HG03097 (cell line): Measurements from ENCODE around the gene PKIB.
A peak's percentile ranks its signal among the peaks of the same experiment; 100 is the strongest.

Experiments used
- ATAC-seq: cut with Tn5 transposase; IDR thresholded peaks from one replicate; pipeline ENCODE4 v1.9.1; 2021; ENCODE audit not compliant: unreplicated experiment, low FRiP score

PKIB gene

DNA sequence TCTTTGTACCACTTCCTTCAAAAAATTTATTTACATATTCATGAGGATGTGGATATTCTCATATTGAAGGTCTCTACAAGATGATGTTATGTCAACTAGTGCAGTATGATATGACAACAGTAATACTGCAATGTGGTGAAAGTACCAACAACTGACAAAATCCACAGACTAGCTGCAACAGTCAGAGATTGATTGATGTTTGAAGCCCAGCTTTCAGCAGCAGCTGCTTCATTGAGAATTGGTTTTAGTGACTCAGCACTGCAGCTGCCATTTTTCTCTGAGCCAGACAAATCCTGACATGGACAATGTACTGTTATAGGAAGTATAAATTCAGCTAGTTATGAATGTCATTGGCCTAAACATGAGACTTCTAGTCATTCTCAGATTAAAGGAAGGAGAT is 53.8 kb downstream of the PKIB start:
- no peak for ATAC-seq

DNA sequence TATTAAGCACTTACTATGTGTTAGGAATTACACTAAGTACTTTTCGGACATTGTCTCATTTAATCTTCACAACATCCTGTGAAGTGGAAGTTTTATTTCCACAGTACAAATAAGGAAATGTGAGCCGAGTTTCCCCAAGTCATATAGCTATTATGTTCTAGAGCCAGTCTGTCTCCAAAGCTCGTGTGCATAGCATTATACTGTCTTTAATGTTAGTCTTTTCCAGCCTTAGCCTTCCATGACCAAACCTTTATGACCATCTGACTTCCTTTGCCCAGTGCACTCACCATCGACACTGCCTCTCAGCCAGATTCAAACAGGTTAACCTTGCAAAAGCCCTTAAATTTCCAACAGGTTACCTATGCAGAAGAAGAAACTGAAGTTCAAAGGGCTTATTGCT is 55.7 kb downstream of the PKIB start:
- no peak for ATAC-seq

DNA sequence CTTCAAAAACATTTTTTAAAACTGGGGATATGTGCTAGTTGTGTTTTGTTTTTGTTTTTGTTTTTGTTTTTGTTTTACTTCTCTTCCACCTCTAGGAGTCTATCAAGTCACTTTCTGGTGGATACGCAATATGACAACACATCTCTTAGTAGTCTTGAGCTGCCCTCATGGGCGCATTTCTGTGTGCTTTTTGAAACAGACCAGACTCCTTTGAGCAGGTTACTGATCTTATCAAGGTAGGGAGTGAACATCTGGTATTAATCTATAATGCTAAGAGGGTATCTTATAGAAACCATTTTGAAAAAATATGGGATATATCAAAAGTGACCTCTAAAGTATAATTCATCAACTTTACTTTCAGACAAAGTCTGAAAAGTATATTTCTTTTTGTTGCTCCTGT is 56.2 kb downstream of the PKIB start:
- ATAC-seq = no peak

DNA sequence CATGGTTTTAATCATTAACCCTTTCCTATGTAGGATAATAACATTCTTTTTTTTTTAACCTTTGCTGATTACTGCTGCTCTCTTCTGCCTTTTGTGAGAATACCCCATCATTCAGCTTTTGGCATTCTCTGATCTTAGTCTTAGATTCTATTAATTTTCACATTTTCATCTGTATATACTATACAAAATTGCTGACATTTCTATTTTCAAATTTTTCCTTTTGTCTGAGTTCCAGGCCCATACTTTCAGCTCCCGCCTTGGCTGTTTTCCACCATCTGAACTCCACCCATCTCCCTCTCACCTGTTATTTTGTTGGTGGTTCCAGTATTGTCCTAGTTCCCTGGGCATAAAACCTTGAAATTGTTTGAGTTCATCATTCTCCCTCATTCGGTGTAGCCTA is 59.2 kb downstream of the PKIB start:
- ATAC-seq = no peak

DNA sequence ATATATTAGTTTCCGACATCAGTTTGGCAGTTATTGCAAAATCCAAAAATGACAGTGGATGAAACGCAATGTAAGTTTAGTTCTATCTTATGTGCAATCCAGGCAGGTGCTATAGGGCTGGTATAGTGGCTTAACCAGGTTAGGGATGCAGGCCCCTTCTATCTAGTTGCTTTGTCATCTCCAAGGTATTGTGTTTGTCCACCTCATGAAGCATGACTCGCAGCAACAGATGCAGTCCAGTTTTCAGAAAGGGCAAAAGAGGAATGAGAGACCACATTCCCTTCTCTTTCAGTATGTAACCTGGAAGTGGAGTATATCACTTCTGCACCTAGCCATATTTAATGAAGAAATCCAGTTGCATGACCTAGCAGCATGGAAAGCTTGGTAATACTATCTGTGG is 59.7 kb downstream of the PKIB start:
- ATAC-seq = no peak

DNA sequence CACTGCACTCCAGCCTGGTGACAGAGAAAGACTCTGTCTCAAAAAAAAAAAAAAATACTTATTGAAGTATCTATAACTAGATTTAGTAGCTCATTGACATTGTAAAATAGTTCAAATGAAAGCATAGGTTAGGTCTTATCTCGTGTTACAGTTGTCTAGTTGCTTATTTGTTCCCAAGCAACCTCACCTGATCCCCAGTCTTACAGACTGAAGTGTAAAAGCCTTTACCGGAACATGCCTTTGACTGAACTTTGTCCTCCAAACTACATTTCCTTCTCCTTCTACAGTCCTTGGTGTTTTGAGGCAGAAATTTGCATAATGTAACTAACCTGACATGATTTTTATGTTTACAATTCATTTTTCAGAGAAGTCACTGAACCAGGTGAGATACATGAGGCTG is 61.0 kb downstream of the PKIB start:
- no peak for ATAC-seq

DNA sequence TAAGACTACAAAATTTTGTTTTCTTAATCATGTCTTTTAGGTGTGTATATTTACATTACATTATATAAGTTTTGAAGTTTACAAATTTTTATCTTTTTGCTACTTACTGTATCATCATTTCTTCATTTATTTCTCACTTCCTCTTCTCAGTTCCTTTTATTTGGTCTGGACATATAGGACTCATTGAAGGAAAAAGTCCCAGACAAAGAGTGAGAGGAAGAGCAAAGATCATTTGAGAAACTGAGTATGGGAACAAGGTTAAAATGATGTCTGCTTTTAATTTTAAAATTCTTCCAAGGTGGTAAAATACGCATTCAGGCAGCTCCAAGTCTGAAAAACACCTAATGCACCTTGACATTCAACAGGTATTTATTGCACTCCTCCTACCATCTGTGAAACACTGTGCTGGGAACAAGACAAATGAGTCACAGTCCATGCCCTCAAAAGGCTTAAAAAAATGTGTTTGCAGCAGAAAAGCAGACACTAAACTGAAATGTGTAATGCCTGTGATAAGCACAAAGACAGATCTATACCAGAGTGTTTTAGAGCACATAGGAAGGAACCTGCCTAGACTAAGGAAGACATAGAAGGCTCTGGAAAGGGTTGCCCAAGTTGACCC is 63.2 kb downstream of the PKIB start:
- no peak for ATAC-seq

DNA sequence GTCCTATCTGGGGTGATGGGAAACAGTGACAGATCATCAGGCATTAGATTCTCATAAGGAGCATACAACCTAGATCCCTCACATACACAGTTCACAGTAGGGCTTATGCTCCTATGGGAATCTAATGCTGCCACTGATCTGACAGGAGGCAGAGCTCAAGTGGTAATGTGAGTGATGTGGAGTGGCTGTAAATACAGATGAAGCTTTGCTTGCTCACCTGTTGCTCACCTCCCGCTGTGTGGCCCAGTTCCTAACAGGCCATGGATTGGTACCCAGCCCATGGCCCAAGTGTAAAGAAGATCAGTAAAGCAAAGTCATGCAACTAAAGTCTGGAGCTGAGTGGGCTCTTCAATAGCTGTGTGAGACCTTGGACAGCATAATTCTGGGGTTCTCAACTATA is 65.9 kb downstream of the PKIB start:
- ATAC-seq = no peak

DNA sequence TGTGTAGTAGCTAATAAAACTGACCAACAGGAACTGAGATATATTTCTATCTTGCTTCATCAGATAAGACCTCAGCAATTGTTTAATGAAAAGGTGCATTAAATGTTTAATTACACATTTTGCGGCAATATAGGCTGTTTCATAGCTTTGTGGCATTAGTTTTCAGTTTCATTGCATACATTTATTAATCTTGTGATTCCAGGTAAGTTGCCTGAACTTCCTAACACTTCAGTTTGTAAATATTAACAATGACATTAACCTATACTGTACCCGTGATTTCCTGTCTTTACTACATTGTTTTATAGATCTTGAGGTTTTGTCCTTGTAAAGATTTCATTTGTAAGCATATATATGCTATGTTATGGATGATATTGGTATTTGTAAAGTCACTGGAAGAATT is 66.5 kb downstream of the PKIB start:
- ATAC-seq = no peak

DNA sequence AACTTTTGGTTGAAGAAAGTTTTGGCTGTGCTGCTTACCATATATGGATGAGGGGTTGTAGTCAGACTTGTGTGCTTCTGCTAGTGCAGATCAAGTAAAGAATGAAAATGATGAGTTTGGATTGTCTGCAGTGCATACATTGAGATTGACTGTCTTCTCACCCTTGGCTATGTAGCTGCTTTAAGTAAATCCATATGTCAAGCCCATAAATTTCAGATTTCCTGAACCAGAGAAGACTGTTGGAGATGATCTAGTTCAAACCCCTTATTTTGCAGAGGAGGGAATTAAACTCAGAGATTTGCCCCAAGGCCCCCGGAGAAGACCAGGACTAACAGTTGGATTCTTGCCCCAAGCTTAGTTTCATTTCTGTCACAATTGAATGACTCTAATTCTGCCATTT is 67.2 kb downstream of the PKIB start:
- no peak for ATAC-seq

DNA sequence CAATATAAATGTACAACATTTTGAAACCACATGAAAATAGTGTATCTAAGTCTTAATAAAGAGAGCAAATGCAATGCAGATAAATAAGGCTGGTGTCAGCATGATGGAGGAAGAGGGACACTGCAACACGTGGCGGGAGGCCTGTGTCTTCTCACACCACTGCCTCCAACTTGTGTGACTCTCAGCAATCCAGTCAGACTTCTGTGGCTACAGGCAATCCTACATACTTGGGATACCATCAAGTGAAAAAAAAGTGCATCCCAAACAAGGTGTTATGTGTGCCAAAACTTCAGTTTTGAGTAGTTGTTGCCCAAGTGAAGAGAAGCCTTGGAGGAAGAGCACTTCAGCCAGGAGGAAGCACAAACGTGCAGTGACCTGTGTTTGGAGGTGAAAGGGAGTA is 68.6 kb downstream of the PKIB start:
- ATAC-seq = no peak

DNA sequence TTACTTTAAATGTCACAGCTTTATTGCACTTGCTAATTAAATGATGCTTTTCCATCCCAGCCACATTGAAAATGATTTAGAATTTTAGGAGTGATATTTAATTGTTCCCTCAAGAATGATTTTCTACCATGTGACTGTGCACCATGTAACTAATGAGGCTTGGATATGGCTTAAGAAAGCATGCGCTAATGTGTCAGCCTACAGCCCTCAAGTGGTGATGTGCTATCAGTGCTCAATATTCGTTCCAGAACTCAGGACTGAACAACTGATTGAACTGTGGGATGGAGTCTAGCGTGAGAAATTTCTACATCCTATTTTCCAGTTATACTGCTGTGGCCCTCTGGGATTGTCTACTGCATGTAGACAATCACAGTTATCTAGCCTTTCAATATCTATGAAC is 71.5 kb downstream of the PKIB start:
- ATAC-seq = no peak

DNA sequence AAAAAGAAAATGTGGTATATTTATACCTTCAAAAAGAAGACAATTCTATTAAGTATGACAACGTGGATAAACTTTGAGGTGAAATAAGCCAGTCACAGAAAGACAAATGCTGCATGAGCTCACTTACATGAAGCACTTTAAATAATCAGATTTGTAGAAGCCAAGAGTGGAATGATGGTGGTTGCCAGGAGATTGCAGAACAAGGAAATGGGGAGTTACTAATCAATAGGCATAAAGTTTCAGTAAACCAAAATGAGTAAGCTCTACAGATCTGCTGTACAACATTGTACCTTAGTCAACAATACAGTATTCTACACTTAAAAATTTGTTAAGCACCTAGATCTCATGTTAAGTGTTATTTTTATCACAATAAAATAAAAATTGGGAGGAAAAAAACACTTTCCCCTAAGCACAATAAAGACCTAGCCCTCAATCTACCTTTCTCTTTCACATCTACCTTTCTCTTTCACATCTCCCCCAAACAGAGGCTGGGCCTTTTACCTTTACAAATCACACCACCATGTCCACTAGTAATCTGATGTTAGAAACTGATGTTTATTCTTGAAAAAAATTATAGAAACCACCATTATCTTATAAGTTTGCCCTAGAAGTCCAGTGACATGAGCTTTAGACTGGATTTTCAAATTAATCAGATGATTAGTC is 73.9 kb downstream of the PKIB start:
- ATAC-seq = peak; percentile 57

DNA sequence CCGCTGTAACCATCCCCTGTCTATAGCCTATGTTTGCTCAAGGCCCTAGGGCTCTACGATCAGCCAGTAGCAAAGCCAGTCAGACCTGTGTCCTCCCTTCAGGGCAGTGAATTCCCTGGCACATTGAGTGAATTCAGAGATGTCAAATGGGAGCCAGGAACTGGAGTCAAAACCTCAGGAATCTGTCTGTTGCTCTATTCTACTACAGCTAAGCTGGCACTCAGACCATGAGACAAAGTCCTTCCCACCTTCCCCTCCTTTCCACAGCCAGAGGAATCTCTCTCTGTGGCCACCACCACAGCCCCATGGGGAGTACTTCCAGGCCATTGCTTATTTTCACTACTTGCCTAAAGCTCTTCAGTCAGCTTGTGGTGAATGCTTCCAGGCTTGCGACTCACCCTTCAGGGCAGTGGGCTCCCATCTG is 82.0 kb downstream of the PKIB start:
- ATAC-seq = no peak

DNA sequence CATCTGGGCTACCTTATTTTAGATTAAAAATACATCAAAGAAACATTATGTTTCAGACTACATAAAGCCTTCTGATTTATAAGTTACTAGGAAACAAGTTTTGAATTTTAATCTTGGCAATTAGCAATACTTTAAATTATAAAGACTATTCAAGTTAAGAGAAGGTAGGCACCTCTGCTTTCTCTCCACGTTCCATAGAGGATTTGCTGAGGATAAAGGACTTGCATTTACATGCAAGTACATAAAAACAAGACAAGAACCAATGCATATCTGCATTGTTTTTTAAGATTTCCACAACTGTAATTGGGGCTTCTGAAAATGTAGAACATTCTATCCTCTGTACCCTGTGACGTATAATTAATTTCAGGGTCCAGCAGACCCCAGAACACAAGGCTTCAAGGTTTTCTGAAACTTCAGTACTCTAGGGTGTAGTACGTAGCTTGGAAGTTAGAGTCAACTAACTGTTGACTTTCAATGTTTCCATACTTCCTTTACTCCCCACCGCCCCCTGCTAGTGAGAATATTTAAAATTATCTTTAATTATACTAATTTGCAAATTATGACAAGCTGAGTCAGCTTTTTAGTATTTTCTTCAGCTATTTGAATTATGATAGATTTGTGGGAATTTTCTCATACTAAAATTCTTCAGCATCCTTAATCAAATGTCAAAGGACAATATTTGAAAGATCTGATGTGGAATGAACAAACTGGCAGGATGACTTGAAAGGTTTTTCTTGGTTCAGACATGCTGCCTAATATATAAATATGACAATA is 82.8 kb downstream of the PKIB start:
- no peak for ATAC-seq

DNA sequence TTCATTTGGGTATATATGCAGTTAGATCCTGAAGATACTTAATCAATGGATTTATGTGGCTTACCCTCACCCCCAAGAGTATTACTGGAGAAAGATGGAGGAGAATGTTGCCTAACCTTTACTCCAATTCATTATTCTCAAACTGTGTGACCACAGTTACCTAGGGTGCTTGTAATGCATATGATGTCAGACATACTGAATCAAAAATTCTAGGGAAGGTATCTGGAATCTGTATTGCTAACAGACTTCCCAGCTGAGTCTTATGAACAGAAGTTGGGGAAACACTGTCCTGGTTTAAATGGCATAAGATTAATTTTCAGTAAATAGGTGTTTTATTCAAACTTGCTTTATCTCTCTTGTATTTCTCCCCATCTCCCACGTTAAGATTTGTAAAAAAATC is 83.9 kb downstream of the PKIB start:
- ATAC-seq = no peak

DNA sequence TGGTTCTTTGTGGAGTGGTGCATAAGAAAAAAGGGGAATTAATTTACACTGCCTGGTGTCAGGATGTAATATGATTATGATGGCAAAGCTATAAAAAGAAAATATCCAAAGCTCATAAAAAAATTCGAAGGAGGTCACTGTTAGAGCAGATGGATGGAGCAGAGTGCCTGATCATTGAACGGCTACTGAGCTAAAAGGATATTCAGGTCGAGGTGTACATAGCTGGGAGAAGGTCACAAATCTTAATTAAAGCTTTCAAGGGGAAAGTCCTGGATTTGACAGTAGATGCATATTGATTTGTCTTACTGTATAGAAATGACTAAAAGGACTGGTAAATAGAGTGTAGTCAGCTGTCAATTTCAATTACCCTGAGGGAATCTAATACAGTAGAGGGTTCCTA is 84.4 kb downstream of the PKIB start:
- no peak for ATAC-seq

DNA sequence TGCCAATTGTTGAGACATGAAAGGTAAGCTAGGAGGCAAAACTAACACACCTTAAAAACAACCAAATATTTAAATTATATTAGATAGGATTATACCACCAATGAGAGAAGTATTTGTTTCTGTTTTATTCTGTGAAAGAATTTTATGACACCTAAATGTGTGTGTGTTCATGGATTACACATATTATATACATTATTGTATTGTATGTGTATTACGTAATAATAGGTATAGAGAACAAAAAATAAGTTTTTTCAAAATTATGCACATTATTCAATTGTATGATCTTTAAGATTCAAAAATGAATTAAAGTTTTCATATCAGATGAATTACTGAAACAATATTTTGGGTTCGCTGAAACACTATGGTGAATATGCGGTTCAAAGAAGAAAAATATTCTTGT is 85.0 kb downstream of the PKIB start:
- no peak for ATAC-seq

DNA sequence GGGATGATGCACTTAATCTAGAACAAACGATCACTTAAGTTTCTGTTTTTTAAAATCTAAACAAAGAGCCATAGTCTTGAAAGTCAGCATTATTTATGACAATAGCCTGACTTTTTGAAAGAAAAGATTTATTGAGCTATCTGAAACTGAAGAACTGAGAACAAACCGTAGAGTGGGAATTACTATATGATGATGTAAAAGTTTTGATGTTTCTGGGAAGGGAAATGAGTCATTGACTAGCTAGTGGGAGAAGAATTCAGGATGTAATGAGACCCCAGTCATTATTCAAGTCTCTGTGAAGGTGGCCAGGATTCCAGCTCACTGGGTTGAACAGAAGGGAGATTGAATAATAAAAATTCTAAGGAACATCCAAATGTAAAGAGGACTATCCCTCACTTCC is 85.9 kb downstream of the PKIB start:
- no peak for ATAC-seq

DNA sequence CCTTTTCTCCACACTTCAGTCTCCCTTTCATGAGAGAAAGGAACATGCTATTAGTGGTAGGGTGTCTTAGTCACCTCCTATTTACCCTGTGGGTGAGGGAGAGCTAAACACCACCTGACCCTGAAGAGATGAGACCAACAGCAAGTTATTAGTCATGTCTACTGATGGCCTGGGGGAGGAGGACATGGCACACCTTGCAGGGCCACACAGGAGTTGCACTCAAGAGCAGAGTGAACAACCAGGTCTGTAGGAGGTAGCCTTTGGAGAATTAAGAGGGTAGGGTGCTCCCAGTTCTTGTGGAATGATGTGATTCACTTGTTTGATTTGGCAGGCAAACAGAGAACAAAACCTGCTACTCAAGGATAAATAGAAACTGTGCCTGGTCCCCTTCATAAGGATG is 86.6 kb downstream of the PKIB start:
- no peak for ATAC-seq

DNA sequence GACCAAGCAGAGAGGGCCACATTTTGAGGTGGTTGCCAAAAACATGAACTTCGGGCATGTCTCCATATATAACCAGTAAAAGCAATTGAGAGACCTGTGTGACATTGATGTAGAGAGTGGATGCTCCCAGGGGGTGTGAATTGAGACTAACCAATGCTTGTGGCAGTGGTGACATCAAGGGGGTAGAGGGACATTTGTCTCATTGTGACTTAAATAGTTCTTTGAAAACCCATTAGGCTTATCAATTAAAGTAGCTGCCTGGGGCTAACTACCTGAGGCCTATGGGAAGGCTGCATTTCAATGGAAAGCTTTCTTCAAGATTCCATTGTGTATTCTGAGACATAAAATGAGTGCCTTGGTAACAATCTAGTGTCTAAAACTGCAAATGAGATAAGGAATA is 87.3 kb downstream of the PKIB start:
- no peak for ATAC-seq

DNA sequence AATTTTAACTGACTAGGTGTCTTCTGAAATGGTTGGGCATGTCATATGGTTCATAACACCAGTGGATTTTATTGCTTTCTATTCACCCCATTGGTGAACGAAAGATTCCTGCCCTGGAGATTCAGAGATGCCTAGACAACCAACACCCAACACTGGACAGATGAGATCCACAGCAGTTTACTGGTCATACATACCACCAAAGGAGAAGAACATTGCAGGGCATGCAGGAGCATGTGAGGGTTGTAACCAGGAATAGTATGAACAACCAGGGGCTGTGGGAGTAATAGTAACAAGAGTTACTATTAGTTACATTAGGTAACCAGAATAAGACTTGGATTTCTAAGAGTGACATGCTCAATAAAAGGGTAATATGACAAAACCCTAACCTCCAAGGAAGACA is 91.5 kb downstream of the PKIB start:
- ATAC-seq = no peak
